Activated T-cell treated with anti-CD3 and anti-CD28 coated beads, Interleukin-2, amount 50 U/mL, for 72 hours (primary cell): ENCODE measurements around the gene SLC4A1. TPM values are rescaled to one million over a fixed set of nuclear protein-coding genes. Genes with fewer than 3 reads are reported as not detected.

Experiments
- ATAC-seq, 2 donors: fragments of 150-1000 bp; cut with Tn5 transposase; replicated peaks in 1 of 2; 2 replicates each; pipeline ENCODE4 v1.10.0; 2021; ENCODE audit warnings: moderate library complexity in 2 of 2, mild to moderate bottlenecking in 1 of 2
- DNase-seq, 2 donors: peaks; one replicate each; pipeline ENCODE4 v3.0.0; 2021 to 2022; ENCODE audit warnings: mixed read lengths in 1 of 2
- H3K27ac Mint-ChIP-seq: one replicate; pipeline ENCODE4 v1.8.0; 2022; ENCODE audit warnings: mild to moderate bottlenecking, moderate library complexity, mixed read lengths
- H3K27me3 Mint-ChIP-seq: one replicate; pipeline ENCODE4 v1.8.0; 2022; ENCODE audit warnings: low read depth, mixed read lengths
- H3K36me3 Mint-ChIP-seq, 2 donors: one replicate each; pipeline ENCODE4 v1.8.0; 2022; ENCODE audit warnings: mixed read lengths in 2 of 2, mild to moderate bottlenecking in 1 of 2; ENCODE audit not compliant: insufficient read depth in 2 of 2
- H3K4me1 Mint-ChIP-seq: one replicate; pipeline ENCODE4 v1.8.0; 2022; ENCODE audit warnings: low read depth, mixed read lengths
- H3K4me3 Mint-ChIP-seq, 2 donors: one replicate each; pipeline ENCODE4 v1.8.0; 2022; ENCODE audit warnings: mild to moderate bottlenecking in 2 of 2, mixed read lengths in 2 of 2, moderate library complexity in 2 of 2
- H3K9me3 Mint-ChIP-seq, 2 donors: one replicate each; pipeline ENCODE4 v1.8.0; 2022; ENCODE audit warnings: mixed read lengths in 2 of 2
- total RNA-seq, 2 donors: library from RNA; stranded (reverse); gene quantifications; one replicate each; pipeline ENCODE4 v1.2.3, GENCODE V29; 2022

Gene SLC4A1
- not detected for total RNA-seq

DNA sequence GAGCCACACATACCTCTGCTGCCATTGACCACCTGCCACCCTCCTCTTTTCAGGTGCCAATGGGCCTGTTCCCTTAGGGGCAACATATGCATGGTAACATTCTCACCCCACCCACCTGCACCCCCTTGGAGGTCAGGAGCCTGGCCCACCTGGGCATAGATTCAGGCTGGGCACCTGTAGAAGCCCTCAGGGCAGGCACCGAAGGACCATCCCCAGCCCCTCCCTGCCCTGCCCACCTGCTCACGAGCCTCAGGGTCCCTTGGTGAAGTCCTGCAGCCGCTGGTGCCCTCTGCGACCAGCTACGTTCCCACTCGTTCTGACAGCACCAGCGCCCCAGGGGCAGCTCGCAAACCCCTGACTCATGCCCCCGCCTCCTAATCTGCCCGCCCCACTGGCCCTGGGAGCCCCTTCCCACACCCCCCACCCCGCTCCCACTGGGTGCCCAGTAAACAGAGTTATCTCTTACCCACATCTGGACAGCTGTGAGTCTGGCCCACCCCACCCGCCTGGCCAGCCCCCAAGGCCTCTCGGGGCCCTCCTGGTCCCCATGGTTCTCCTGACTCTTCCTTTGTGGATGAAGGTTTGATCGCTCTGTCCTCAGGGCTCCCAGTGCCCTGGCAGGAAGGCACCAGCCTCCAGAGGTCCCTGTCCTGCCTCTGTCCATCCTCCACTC lies at the start of gene SLC4A1:
TSS of gene SLC4A1 (minus strand) at position 318 of the 673 bp plus-strand sequence. CDS start 5,269 bp downstream, outside the sequence.
- DNase-seq (no peak), ATAC-seq (no peak)
- Mint-ChIP-seq H3K9me3 (no peaks in the 10 kb centered on the region), H3K4me3 (no peak within 1 kb of the TSS), H3K27ac (no peak within 1 kb of the TSS), H3K27me3 (peaks cover 11% of the 10 kb centered on the region), H3K36me3 (no peaks in the 10 kb centered on the region), H3K4me1 (no peaks in the 10 kb centered on the region)

- Mint-ChIP-seq H3K36me3 (peaks cover 2 to 4% of the 10 kb centered on the region in 2 donors), H3K4me1 (peaks cover 16% of the 10 kb centered on the region), H3K9me3 (no peaks in the 10 kb centered on the region), H3K27ac (no peak overlapping the region), H3K27me3 (peaks cover 36% of the 10 kb centered on the region), H3K4me3 (no peak overlapping the region)
- DNase-seq = no peak
- ATAC-seq = no peak
Measured at GRCh38 chr17:44317545-44317944, 49.6 kb upstream of the SLC4A1 start.

DNA sequence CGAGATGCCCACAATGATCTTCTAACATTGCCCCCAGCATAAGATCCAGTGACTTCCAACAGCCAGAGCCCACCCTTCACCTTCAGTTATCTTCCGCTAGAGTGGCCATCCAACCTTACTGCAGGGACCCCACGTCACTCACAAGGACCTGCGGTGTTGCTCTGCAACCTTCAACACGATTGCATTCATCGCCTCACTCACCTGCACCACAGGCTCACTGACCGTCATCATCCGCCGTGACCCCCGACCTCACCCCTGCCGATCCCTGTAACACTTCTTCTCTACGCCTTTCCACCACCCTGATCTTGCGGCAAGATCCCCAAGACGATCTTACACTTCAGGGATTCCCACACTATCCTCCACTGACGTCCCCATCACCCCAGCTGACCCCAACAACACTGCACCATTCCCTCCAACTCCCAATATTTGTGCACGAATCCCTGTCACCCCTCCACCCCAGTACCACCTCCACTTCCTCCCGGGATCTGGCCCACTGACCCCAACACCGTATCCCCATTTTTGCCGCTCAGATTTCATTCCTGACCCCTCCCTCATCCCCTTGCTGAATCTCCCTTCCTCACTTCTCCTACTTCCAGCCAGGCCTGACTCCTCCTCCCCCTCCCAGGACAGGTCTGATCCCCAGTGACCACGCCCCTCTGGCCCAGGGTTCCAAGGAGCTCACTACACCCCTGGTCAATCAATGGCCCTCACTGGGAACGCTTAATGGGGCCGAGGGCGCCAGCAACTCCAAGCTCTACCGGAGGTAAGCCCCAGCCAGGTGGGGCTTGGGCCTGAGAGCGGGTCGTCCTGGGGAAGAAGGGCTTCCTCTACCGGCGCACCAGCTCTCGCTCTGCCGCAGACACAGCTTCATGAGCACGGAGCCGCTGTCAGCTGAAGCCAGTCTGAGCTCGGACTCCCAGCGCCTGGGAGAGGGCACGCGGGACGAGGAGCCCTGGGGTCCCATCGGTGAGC lies 48.1 kb upstream of the SLC4A1 start:
- H3K27ac Mint-ChIP-seq = no peak overlapping the region
- peaks cover 36% of the 10 kb centered on the region for H3K27me3 Mint-ChIP-seq
- H3K4me3 Mint-ChIP-seq = peak overlapping the region; percentile 65 to 88
- H3K36me3 Mint-ChIP-seq = peaks cover 2 to 4% of the 10 kb centered on the region in 2 donors
- H3K9me3 Mint-ChIP-seq = no peaks in the 10 kb centered on the region
- no peak for ATAC-seq
- peaks cover 16% of the 10 kb centered on the region for H3K4me1 Mint-ChIP-seq
- DNase-seq = no peak

GRCh38 chr17:44314869-44315661 lies 47.1 kb upstream of the SLC4A1 start:
- Mint-ChIP-seq H3K4me1 (peaks cover 18% of the 10 kb centered on the region), H3K9me3 (no peaks in the 10 kb centered on the region), H3K27me3 (peaks cover 36% of the 10 kb centered on the region), H3K27ac (no peak overlapping the region), H3K4me3 (peak overlapping the region; percentile 65 to 88), H3K36me3 (peaks cover 2 to 4% of the 10 kb centered on the region in 2 donors)
- DNase-seq = peak; percentile 52 to 66
- ATAC-seq = peak; percentile 74

GRCh38 chr17:44314524-44314868 lies 46.6 kb upstream of the SLC4A1 start:
- Mint-ChIP-seq H3K27ac (no peak overlapping the region), H3K4me3 (peak overlapping the region; percentile 60 to 77), H3K9me3 (no peaks in the 10 kb centered on the region), H3K36me3 (peaks cover under 1 to 2% of the 10 kb centered on the region in 2 donors), H3K27me3 (peaks cover 36% of the 10 kb centered on the region), H3K4me1 (peaks cover 22% of the 10 kb centered on the region)
- DNase-seq = no peak
- ATAC-seq = no peak

DNA sequence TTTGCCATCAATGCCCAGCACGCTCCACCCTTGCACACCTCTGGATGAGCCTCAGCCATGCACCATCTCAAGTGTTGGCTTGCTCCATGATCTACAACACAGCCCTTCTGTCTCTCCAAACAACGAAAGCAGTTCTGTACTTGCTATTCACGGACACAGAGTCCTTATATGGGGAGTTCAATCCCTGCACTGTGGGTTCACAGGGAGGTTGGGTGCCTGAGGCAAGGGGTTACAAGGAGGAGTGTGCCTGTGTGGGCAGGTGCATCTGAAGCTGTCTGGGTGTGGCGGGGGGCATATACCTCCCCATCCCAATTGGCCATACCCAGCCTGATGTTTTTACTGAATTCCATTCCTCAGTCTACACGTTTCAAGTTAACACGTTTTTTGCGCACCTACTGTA lies 46.1 kb upstream of the SLC4A1 start:
- no peaks in the 10 kb centered on the region for H3K36me3 Mint-ChIP-seq
- no peak for DNase-seq
- H3K9me3 Mint-ChIP-seq = no peaks in the 10 kb centered on the region
- H3K27me3 Mint-ChIP-seq = peaks cover 36% of the 10 kb centered on the region
- H3K4me1 Mint-ChIP-seq = peaks cover 22% of the 10 kb centered on the region
- peak overlapping the region; percentile 42 to 64 for H3K4me3 Mint-ChIP-seq
- ATAC-seq = no peak
- no peak overlapping the region for H3K27ac Mint-ChIP-seq

DNA sequence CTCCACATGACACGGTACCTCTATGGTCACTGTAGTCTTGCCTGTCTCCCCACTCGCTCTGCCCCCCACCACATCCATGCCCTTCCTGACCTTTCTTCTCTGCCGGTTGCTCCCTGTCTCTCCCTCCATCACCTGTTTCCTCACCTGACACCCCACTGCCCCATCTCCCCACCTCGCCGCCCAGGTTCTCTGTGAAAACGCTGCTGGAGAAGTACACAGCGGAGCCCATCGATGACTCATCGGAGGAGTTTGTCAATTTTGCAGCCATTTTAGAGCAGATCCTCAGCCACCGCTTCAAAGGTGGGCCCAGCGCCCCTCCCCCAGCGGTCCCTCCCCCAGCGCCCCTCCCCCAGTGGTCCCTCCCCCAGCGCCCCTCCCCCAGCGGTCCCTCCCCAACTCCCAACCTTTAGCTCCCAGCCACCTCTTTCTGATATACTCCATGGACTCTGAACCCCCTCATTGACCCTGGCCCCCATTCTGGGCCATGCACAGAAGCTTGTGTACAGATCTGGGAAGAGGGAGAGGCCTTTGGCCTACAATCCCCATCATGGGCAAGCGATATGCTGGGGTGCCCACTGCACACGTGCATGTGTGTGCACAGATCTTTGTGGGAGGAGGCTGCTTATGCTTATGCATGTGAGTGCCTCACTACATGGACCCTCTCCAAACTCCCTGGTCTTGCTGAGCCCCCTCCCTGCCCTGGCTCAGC lies 44.6 kb upstream of the SLC4A1 start:
- Mint-ChIP-seq H3K27ac (no peak overlapping the region), H3K36me3 (no peaks in the 10 kb centered on the region), H3K27me3 (peaks cover 34% of the 10 kb centered on the region), H3K4me3 (no peak overlapping the region), H3K9me3 (no peaks in the 10 kb centered on the region), H3K4me1 (peaks cover 22% of the 10 kb centered on the region)
- no peak for DNase-seq
- no peak for ATAC-seq

DNA sequence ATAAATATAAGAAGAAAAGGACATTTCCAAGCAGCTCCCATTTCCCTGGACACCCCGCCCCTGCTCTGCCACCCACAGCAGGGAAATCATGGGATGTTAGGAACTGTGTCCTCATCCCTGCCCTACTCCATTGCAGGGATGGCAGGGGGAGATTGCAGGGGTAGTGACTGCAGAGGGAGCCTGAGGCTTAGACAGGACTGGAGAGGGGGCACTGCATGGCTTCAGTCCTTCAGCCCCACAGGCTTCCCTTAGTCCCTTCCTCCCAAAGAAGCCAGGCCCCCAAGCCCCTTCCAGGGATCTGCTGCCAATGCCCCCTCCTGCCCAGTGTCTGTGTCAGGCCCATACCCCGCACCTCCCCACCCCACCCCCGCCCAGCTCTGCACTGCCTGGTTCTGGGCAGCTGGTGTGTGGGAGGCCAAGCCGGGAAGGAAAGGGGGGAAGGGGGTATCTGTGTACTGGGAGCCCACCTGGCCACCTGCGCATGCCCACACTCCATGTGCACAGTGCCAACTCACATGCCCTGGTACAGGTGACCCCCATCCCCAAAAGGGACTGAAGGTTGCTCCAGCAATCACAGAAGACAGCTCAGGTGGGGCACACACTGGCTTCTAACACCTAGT lies 43.7 kb upstream of the SLC4A1 start:
- Mint-ChIP-seq H3K27me3 (peaks cover 34% of the 10 kb centered on the region), H3K9me3 (no peaks in the 10 kb centered on the region), H3K4me3 (no peak overlapping the region), H3K36me3 (peaks cover 0 to 2% of the 10 kb centered on the region in 2 donors), H3K27ac (no peak overlapping the region), H3K4me1 (peaks cover 20% of the 10 kb centered on the region)
- no peak for ATAC-seq
- no peak for DNase-seq

DNA sequence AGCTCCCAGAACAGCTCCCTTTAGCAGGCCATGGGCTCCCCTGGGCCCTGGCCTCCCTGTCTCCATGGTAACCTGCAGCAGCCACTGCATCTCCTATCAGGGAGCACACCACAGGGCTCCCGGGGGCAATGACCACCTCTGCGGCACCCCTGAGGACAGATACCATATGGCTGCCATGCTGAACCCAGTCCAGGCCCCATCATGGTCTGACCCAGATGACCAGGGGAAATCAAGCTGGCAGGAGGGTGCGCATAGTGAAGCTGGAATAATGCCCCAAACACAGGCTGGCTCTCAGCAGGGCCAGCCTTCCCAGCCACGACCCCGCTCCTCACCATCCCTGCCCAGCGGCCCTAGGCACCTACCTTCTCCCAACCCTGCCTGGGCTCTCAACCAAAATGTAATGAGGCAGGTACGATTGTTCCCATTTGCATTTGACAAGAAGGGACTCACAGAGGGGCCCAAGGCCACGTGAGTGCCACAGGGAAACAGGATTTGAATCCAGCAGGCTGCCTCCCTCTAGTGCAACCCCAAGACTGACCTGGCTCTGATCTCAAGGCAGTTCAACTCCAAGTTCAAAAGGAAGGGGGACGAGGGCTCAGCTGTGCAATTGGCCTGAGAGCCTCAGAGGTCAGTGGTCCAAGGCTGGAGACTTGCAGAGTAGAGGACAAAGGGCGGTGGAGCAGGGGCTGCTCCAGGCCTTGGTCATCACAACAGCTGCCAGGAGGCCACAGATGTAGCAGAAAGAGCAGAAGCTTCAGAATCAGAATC lies 42.9 kb upstream of the SLC4A1 start:
- DNase-seq = no peak
- H3K36me3 Mint-ChIP-seq = peaks cover 0 to 2% of the 10 kb centered on the region in 2 donors
- ATAC-seq = no peak
- H3K9me3 Mint-ChIP-seq = no peaks in the 10 kb centered on the region
- H3K4me3 Mint-ChIP-seq = no peak overlapping the region
- H3K4me1 Mint-ChIP-seq = peaks cover 11% of the 10 kb centered on the region
- peaks cover 32% of the 10 kb centered on the region for H3K27me3 Mint-ChIP-seq
- no peak overlapping the region for H3K27ac Mint-ChIP-seq

- Mint-ChIP-seq H3K27ac (no peak overlapping the region), H3K4me1 (peaks cover 6% of the 10 kb centered on the region), H3K36me3 (peaks cover 0 to 2% of the 10 kb centered on the region in 2 donors), H3K4me3 (peak overlapping the region in 1 of 2 donors; percentile 27), H3K27me3 (peaks cover 26% of the 10 kb centered on the region), H3K9me3 (no peaks in the 10 kb centered on the region)
- ATAC-seq (no peak), DNase-seq (no peak)
Measured at GRCh38 chr17:44310188-44310587, 42.3 kb upstream of the SLC4A1 start.

GRCh38 chr17:44309472-44309871 lies 41.5 kb upstream of the SLC4A1 start:
- Mint-ChIP-seq H3K4me1 (peaks cover 6% of the 10 kb centered on the region), H3K27me3 (peaks cover 32% of the 10 kb centered on the region), H3K27ac (no peak overlapping the region), H3K36me3 (peaks cover 0 to 2% of the 10 kb centered on the region in 2 donors), H3K9me3 (no peaks in the 10 kb centered on the region), H3K4me3 (peak overlapping the region; percentile 17 to 59)
- ATAC-seq (no peak), DNase-seq (no peak)
